HG03439 (cell line): ENCODE results near the gene HNRNPLL.
"Not testable (repeated sequence)": the region's sequence is repeated elsewhere in the genome, so short reads cannot be mapped to it uniquely, and the experiment has no call there.

Experiments used
- ATAC-seq: cut with Tn5 transposase; IDR thresholded peaks from one replicate; pipeline ENCODE4 v1.9.1; 2021; ENCODE audit warnings: mild to moderate bottlenecking, moderate library complexity; ENCODE audit not compliant: unreplicated experiment

Gene HNRNPLL

DNA sequence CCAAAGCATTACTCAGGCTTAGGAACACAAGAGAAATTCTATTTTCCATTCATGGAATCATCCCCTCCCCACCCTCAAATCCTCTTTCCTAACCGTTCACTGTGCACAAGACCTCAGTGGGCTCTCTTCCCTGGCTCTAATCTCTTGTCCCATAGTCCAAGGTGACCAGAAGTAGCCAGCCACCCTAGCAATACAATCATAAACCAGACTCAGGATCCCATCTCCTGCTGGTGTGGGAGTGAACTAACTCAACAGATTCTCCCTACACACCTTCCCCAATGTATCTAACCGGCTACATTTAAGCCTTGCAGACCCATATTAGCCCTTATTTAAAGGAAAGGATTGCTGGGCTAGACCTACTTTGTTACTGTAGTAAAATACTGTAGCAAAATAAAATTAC lies 45.5 kb downstream of the HNRNPLL start:
- ATAC-seq, result no peak

DNA sequence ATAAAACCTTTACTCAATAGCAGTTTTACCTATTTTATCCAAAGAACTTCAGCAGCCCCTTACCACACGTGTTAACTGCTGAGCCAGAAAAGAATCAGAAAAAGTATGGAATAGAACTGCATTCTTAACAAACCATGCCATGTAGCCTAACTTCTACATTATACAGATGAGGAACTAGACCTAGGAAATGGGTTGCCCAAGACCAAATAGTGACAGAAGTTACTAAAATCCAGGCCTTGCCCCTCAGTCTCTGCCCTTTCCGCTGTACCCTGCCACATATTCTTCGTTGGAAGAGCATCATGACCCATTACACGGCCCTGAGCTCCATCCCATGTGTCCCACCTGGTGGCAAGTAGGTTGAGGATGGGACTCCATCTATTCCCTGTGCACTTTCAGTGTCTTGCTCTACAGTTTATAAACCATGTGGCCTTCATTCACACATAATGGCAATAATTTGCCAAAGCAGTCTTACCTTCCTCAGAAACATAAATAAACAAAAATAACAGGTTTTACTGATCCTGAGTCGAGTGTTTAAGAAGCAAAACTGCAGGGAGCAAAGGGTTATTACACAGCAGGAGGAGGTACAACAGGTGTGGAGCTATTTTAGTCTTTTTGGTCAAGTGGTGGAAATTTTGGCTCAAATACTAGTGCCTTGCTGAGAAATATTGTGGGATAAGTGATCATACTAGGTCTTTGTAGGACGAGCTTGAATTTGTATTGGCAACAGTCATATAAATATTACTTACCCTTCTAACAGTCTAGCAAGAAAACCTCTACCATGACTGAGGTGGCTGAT lies 46.5 kb downstream of the HNRNPLL start:
- no peak for ATAC-seq

DNA sequence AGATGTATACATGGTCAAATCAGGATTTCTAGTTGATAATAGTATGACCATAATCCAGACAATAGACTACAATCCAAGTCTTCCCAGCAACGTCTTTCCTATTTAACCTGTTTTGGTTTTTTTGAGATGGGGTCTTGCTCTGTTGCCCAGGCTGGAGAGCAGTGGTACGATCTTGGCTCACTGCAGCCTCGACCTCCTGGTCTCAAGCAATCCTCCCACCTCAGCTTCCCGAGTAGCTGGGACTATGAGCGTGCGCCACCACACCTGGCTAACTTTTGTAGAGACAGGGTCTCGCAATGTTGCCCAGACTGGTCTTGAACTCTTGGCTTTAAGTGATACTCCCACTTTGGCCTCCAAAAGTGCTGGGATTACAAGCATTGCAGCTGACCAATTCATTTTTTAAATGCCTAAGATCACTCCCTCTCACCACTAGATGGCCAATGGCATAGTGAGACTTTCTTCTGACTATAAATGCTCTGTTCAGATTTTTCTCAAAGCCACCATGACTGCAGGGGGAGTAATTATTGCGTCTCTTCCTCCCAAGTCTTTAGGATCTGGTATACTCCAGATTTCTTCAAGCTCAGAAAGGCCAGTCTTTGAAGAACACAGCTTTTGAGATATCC lies 47.6 kb downstream of the HNRNPLL start:
- ATAC-seq, result no peak

DNA sequence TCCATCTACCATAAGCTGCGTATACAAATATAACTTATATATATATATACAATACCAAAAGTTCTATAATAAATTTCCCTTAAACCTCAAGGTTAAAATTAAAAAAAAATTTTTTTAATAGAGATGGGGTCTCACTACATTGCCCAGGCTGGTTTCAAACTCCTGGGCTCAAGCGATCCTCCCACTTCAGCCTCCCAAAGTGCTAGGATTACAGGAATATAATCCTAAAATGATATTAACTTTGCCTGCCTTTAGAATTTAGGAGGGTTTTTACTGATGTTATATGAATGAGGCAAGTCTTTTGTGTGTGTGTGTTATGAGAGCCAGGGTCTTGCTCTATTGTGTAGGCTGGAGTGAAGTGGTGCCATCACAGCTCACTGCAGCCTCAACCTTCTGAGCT lies 49.2 kb downstream of the HNRNPLL start:
- no peak for ATAC-seq

DNA sequence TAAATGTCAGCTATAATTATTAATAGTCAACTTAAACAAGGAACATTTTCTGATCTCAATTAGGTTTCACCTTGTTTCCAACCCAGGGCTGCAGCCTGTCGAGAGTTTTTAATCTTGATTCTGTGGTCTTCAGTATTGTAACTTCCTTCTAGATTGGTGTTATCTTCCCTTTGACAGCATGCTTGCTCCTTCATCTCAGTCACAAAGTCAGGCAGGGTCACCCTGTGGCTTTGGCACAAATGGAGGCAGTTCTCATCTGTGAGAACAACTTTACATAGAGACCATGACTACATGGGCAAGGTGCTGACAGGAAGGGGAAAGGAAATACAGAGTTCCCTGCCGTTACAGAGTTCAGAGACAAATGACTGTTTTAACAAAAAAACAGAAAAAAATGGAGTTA lies 50.5 kb downstream of the HNRNPLL start:
- no peak for ATAC-seq

DNA sequence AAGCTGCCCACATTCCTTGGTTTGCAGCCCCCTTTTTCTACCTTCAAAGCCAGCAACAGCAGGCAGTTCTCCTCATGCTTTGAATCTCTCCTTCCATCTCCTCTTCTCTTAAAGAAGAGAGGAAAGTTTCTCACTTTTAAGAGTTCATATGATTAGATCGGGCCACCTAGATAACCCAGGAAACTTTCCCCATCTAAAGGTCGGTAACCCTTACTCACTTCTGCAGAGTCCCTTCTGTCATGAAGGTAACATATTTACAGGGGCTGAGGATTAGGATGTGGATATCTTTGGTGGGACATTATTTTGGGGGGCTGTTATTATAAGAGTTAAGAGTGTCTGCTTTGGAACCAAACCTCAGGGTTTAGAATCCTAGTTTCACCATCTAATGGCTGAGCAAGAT lies 51.0 kb downstream of the HNRNPLL start:
- no peak for ATAC-seq

DNA sequence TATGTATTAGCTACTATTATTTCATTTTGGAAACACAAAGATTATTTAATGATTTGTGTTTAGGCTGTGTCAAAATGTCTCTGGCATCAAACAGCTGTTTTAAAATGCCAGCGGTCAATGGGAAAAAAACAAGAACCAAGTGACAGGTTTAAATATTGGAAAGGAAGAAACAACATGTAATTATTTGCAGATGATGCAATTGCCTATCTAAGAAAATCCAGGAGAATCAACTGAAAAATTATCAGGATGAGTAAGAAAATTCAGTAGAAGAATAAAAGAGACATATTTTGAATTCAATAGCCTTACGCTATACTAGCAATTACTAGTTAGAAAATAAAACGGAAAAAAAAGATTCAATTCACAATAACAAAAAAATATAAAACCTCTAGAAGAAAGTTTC lies 51.6 kb downstream of the HNRNPLL start:
- ATAC-seq, result no peak

DNA sequence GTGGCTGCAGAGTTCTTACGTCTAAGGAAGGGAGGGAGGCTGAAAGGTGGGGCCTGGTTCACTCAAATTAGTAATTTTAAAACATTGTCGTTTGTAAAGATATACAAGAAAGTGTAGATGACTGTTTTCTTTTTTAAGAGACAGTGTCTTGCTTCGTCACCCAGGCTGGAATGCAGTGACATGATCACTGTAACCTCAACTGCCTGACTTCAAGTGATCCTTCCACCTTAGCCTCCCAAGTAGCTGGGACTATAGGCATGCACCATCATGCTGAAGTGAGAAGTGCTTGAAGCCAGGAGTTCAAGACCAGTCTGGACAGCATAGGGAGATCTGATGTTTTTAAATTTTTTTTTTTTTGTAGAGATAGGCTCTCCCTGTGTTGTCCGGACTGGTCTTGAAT lies 52.9 kb downstream of the HNRNPLL start:
- ATAC-seq, result no peak

DNA sequence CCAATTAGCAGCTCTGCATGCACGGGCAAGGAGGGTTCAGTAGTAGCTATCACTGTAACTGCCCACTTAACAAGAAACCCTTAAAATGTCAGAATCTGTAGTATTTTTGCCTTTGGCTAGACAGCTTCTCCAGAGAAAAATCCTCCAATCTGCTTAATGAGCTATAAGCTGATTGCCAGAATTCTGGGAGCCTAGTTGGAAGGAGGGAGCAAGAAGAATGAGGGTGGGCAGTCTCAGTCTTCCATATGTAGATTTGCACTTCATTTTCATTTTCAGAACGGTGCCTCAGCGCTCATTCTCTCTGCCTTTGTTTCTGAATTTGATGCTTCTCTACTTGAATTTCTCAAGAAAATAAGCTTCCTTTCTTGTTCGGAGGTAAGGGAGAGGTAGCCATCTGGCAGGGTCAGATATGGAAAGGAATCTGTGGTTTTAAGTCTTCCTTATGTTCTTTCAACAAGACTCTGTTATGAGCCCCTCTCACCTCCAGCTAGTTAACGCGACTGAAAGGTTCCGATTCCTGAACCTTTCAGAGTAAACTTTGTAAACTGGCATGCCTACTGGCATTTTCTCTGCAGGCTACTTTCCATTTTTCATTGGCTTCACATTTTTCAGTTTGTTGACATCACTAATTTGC lies 53.5 kb downstream of the HNRNPLL start:
- no peak for ATAC-seq

DNA sequence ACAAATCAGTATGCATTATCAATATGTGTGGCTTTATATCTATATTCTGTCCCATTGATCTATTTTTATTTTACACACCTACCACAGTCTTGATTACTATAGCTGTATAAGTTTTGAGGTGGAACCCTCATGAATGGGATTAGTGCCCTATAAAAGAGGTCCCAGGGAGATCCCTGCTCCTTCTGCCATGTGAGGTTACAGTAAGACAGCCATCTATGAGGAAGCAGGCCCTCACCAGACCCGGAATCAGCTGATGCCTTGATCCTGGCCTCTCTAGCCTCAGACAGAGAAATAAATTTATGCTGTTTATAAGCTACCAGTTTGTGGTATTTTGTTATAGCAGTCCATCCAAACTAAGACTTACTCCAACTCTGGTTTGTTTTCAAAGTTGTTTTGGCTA lies 54.9 kb downstream of the HNRNPLL start:
- no peak for ATAC-seq

DNA sequence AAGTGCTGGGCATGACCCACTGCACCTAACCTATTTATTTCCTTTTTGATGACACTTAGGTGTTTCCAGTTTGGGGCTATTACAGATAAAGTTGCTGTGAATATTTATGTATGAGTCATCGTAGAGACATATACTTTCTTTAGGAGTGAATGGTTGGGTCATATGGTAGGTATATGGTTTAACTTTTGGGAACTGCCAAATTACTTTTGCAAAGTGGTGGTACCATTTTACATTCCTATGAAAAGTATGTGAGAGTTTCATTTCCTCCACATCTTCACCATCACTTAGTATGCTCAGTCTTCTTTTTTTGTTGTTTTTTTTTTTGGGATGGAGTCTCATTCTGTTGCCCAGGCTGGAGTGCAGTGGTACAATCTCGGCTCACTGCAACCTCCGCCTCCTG lies 56.1 kb downstream of the HNRNPLL start:
- ATAC-seq, result no peak

DNA sequence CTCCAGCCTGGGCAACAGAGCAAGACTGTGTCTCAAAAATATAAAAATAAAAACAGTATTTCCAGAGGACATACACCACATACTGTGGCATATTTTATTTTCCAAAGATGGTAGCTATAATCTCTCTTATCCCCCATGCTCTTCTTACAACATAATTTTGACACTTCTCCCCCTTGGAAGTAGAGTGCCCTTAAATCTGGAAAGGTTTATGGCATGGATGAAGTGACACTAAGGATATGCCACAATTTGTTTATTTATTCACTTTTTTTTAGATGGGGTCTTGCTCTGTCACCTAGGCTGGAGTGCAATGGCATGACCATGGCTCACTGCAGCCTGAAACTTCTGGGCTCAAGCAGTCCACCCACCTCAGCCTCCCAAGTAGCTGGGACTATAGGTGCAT lies 56.7 kb downstream of the HNRNPLL start:
- ATAC-seq, result no peak

DNA sequence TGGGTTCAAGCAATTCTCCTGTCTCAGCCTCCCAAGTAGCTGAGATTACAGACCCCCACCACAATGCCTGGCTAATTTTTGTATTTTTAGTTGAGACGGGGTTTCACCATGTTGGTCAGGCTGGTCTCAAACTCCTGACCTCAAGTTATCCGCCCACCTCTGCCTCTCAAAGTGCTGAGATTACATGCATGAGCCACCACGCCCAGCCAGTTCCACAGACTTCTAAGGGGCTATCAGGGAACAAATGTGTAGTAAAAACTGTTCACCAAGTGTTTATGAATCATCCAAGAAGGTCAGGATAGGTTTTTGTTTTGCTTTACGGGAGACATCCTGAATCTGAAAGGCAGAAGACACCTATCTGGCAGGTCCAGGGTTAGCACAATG lies 60.5 kb downstream of the HNRNPLL start:
- ATAC-seq, result not testable (repeated sequence)

DNA sequence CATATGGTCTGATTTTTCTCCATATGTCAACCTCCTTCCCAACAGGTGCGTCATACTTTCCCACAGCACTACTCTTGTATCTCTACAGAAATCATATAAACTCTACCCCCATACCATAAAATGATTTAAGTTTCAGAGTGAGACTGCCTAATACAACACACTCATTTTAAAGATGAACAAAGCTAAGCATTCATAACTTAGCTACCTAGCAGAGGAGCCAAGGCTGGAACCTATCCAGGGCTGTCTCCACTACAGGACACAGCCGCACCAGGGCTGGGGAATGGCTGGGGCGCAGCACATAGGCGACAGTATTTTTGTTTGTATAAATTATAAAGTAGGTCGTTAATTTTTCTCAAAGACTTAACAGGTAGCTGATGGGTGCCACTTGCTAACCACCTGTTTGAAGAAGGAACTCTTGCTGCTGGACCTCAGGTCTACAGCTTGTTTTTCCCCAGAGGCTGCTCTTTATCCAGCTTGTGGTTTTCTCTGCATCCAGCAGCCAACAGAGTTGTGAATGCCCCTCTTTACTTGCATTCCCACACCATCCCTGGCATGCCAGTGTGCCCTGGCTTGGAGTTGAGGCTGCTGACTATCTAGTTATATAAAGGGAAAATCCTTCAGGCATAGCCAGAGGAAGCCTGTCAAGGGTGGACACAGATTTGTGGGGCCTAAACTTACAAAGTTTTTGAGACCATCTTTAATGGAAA lies 62.0 kb downstream of the HNRNPLL start:
- no peak for ATAC-seq

DNA sequence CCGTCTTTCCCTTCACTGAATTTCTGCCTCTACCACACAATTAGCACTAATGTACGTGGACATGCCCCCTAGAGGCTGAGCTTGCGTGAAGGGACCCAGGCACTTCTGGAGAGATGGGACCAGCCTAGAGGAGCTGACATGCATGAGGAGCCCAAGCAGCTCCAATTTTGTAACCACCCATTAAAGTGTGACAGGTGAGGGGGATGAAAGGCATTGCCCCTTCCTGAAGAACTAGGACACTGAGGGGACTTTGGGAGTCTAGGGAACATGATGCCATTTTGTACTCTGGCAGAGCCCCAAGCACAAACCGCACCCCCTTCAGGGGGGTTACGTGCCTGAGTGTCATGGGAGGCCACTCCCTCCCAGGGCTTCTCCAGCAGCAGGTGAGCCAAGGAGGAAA lies 63.6 kb downstream of the HNRNPLL start:
- no peak for ATAC-seq

DNA sequence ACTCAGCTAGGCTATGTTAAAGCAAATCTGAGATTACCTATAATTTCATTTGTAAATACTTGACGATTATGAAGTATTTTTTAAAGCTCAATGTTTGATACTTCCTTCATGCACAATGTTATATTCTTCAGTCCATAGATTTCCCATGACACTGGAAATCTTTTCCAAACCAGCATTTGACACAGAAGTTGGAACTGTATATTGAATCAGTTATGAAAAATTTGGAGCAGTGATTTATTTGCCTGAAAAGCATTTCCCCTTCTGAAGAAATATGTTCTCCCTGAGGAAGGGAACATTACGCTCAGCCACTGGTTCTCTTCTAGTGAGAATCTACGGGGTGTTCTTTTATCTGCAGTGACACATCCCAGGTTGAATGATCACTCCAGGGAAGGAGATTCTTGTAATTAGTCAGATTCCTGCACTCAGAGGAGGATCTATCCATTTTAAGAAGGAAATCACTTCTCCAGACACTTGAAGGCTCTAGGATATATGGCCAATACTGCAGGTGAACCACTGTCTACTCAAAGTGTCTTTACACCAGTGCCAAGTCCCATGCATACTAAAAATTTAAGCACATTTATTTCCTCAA lies 64.7 kb downstream of the HNRNPLL start:
- no peak for ATAC-seq

DNA sequence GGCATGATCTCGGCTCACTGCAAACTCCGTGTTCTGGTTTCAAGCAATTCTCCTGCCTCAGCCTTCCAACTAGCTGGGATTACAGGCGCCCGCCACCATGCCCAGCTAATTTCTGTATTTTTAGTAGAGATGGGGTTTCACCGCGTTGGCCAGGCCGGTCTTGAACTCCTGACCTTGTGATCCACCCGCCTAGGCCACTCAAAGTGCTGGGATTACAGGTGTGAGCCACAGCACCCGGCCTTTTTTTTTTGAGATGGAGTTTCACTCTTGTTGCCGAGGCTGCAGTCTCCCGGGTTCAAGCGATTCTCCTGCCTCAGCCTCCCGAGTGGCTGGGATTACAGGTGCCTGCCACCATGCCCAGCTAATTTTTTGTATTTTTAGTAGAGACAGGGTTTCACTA lies 65.4 kb downstream of the HNRNPLL start:
- not testable (repeated sequence) for ATAC-seq

DNA sequence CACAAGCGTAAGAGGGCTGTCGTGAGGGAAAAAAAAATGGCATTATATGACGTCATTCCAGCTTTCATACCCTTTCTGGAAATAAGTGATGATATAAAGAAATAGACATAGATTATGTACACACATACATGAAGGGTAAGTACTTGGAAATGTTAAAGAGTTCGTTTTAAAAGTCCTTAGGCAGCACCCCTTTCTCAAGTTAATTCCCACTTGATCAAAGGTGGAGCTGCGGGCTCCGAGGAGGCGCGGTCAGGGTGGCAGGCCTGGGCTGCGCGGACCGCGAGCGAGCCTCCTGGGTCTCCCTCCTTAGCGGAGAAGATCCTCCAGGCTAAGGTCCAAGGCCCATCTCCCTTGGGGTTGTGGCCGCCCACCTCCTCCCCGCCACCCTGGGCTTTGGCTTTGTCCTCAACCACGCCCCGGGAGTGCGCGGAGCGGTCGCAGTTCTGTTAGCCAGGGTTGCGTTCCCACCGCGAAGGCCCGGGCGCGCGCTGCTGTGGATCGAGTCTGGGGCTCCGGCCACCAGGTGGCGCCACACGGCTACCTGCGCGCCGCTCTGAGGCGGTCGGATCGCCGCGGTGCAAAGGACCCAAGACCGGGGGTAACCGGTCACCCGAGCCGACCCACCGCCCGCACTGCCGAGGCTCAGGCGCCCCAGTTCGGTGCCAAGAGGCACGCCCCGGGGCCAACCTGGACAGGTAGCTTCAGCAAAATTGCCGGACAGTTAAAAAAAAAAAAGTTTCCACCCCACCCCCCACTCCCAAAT lies 66.8 kb downstream of the HNRNPLL start:
- peak; percentile 43 for ATAC-seq

DNA sequence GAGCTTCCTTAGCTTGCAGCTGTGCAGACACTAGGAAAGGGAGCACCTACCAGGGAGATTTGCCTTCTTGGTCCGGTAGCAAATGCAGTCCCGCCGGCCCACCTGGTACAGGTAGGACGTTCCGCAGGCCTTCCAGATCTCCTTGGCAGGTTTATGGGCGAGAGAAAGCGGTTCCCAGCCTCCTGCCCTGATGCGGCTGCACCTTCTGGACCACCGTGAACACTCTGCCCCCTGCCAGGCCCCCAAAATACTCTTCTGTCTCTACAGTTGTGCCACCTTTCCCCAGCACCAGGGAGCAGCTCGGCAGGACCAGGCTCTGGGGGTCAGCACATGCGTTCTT lies 67.4 kb downstream of the HNRNPLL start:
- no peak for ATAC-seq

DNA sequence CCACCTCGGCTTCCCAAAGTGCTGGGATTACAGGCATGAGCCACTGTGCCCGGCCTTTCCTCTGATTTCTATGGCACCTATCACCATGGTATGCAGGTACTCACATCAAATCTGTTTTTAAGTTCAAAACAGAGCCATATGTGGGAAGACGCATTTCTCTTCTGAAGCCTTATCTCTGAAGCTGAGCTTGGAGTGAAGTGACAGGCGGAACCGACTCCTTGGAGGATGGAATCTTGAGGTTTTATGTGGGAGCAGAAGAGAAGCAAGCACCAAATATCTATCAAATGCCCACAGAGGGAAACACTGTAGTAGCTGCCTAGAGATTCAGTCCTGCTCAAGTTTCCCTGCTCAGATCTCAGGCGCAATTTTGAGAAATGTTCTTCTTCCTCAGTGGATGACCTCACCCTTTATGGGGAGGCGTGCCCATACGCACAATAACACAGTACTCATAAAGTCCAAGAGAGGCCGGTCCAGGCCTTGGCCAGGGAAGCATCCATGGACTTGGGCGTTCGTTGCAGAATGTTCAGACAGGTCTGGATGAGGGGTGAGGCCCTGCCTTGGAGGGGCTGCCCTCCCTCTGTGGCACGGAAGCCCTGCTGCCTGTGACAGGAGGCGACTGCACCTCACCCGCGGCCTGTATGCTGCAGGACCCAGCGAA lies 67.9 kb downstream of the HNRNPLL start:
- no peak for ATAC-seq
